Astrocyte (in vitro differentiated cells and primary cell): Measurements from ENCODE around the gene MXRA8. TPM values are rescaled to one million over a fixed set of nuclear protein-coding genes. Genes with fewer than 3 reads are reported as not detected.

Source experiments
- DNase-seq: peaks from one replicate; pipeline ENCODE4 v3.0.0-alpha.2; 2010; ENCODE audit warnings: low read depth
- FAIRE-seq: peaks from 2 replicates; lab custom pipeline; 2011; peaks lifted over from hg19 to GRCh38; lab: Jason Lieb, UNC
- H2AFZ ChIP-seq: 2 replicates; pipeline ENCODE4 v1.6.0; 2012; ENCODE audit warnings: low read depth, low read length, inconsistent platforms
- H3K27ac ChIP-seq: 2 replicates; pipeline ENCODE4 v1.5.1; 2011; ENCODE audit warnings: low read depth, low read length, inconsistent platforms
- H3K27me3 ChIP-seq: 2 replicates; pipeline ENCODE4 v1.6.0; 2011; ENCODE audit warnings: low read length, inconsistent platforms; ENCODE audit not compliant: insufficient read depth
- H3K36me3 ChIP-seq: 2 replicates; pipeline ENCODE4 v1.5.1; 2011; ENCODE audit warnings: low read length, inconsistent platforms; ENCODE audit not compliant: insufficient read depth
- H3K4me1 ChIP-seq: 2 replicates; pipeline ENCODE4 v1.5.1; 2011; ENCODE audit warnings: low read length, inconsistent platforms; ENCODE audit not compliant: insufficient read depth
- H3K4me2 ChIP-seq: 2 replicates; pipeline ENCODE4 v1.6.0; 2012; ENCODE audit warnings: low read length, inconsistent platforms
- H3K4me3 ChIP-seq: 2 replicates; pipeline ENCODE4 v1.5.1; 2011; ENCODE audit warnings: low read depth, mild to moderate bottlenecking, low read length, inconsistent platforms; ENCODE audit not compliant: insufficient read depth
- H3K79me2 ChIP-seq: 2 replicates; pipeline ENCODE4 v1.6.0; 2012; ENCODE audit warnings: mild to moderate bottlenecking, low read length, inconsistent platforms; ENCODE audit not compliant: insufficient read depth
- H3K9ac ChIP-seq: 2 replicates; pipeline ENCODE4 v1.6.0; 2012; ENCODE audit warnings: mild to moderate bottlenecking, low read length, inconsistent platforms
- H3K9me3 ChIP-seq: 2 replicates; pipeline ENCODE4 v1.5.1; 2012; ENCODE audit warnings: low read depth, mild to moderate bottlenecking, low read length, inconsistent platforms; ENCODE audit not compliant: insufficient read depth
- H4K20me1 ChIP-seq: 2 replicates; pipeline ENCODE4 v1.6.0; 2012; ENCODE audit warnings: low read length, inconsistent platforms; ENCODE audit not compliant: insufficient read depth
- H3K27ac Mint-ChIP-seq: one replicate; pipeline ENCODE4 v1.8.0; 2021; ENCODE audit warnings: mild to moderate bottlenecking, mixed read lengths; ENCODE audit not compliant: unreplicated experiment
- H3K27me3 Mint-ChIP-seq: one replicate; pipeline ENCODE4 v1.8.0; 2021; ENCODE audit warnings: low read depth, mixed read lengths; ENCODE audit not compliant: unreplicated experiment
- H3K36me3 Mint-ChIP-seq: one replicate; pipeline ENCODE4 v1.8.0; 2021; ENCODE audit warnings: low read depth, mixed read lengths; ENCODE audit not compliant: unreplicated experiment
- H3K4me1 Mint-ChIP-seq: one replicate; pipeline ENCODE4 v1.8.0; 2021; ENCODE audit warnings: low read depth, mixed read lengths; ENCODE audit not compliant: unreplicated experiment
- H3K4me3 Mint-ChIP-seq: one replicate; pipeline ENCODE4 v1.8.0; 2021; ENCODE audit warnings: mild to moderate bottlenecking, moderate library complexity, mixed read lengths; ENCODE audit not compliant: unreplicated experiment
- H3K9me3 Mint-ChIP-seq: one replicate; pipeline ENCODE4 v1.8.0; 2021; ENCODE audit warnings: mild to moderate bottlenecking, mixed read lengths; ENCODE audit not compliant: unreplicated experiment
- CTCF ChIP-seq: IDR thresholded peaks from 2 replicates; pipeline ENCODE4 v1.5.1; 2011; ENCODE audit warnings: low read depth, mild to moderate bottlenecking, inconsistent platforms, low read length, moderate library complexity; ENCODE audit not compliant: insufficient read depth
- EZH2 ChIP-seq: IDR thresholded peaks from 2 replicates; pipeline ENCODE4 v1.6.1; 2012; ENCODE audit warnings: mild to moderate bottlenecking, low read length, inconsistent platforms; ENCODE audit not compliant: insufficient read depth
- total RNA-seq: library from RNA; stranded (reverse); gene quantifications from 2 replicates; pipeline ENCODE4 v1.2.1, GENCODE V29; 2021

The MXRA8 gene
- total RNA-seq, 1 donor from 2014 or later = 112 TPM

DNA sequence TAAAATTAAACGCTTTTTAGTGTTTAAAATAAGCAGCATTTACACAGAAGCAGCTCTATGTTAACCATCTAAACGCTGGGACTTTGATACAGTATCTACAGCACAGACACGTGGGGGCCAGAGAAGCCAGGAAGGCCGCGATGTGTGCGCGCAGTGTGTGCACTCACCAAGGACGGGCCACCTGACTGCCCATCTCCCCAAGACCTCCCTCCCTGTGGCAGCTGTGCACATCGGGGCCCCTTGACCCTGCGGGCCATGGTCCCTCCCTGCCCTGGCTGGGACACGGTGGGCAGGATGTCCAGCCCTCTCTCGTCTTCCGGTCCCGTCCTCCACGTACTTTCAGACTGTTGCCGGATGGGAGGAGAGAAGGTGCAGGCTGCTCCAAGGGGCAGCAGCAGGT, 23.1 kb downstream of the MXRA8 start:
- no peaks in the 10 kb centered on the region for H3K4me1 Mint-ChIP-seq
- H3K4me3 ChIP-seq = no peak overlapping the region

GRCh38 chr1:1334835-1335234, 23.5 kb downstream of the MXRA8 start:
- Mint-ChIP-seq H3K27me3 (no peaks in the 10 kb centered on the region), H3K9me3 (no peaks in the 10 kb centered on the region), H3K4me3 (no peak overlapping the region), H3K4me1 (no peaks in the 10 kb centered on the region), H3K27ac (no peak overlapping the region), H3K36me3 (no peaks in the 10 kb centered on the region)
- H3K4me2 ChIP-seq = no peak overlapping the region
- H3K27ac ChIP-seq = no peak overlapping the region
- H3K36me3 ChIP-seq = no peaks in the 10 kb centered on the region
- H3K79me2 ChIP-seq = no peaks in the 10 kb centered on the region
- H2AFZ ChIP-seq = no peak overlapping the region
- peaks cover 17% of the 10 kb centered on the region for H4K20me1 ChIP-seq
- H3K9me3 ChIP-seq = no peaks in the 10 kb centered on the region
- TF ChIP-seq CTCF (no peak), EZH2 (no peak)
- DNase-seq (no peak), FAIRE-seq (no peak)
- no peaks in the 10 kb centered on the region for H3K27me3 ChIP-seq
- H3K9ac ChIP-seq = no peak overlapping the region
- no peak overlapping the region for H3K4me3 ChIP-seq
- H3K4me1 ChIP-seq = no peaks in the 10 kb centered on the region

More for the DNA sequence above, 23.1 kb downstream of the MXRA8 start:
- Mint-ChIP-seq H3K36me3 (no peaks in the 10 kb centered on the region), H3K9me3 (no peaks in the 10 kb centered on the region), H3K27me3 (no peaks in the 10 kb centered on the region), H3K4me3 (no peak overlapping the region), H3K27ac (no peak overlapping the region)
- no peak overlapping the region for H3K4me2 ChIP-seq
- no peak for TF ChIP-seq EZH2
- H4K20me1 ChIP-seq = peaks cover 15% of the 10 kb centered on the region
- H3K27ac ChIP-seq = no peak overlapping the region
- no peaks in the 10 kb centered on the region for H3K36me3 ChIP-seq
- no peak for DNase-seq
- H3K79me2 ChIP-seq = no peaks in the 10 kb centered on the region
- H2AFZ ChIP-seq = no peak overlapping the region
- no peaks in the 10 kb centered on the region for H3K9me3 ChIP-seq
- no peak for FAIRE-seq
- H3K9ac ChIP-seq = no peak overlapping the region
- H3K4me1 ChIP-seq = no peaks in the 10 kb centered on the region
- H3K27me3 ChIP-seq = no peaks in the 10 kb centered on the region

DNA sequence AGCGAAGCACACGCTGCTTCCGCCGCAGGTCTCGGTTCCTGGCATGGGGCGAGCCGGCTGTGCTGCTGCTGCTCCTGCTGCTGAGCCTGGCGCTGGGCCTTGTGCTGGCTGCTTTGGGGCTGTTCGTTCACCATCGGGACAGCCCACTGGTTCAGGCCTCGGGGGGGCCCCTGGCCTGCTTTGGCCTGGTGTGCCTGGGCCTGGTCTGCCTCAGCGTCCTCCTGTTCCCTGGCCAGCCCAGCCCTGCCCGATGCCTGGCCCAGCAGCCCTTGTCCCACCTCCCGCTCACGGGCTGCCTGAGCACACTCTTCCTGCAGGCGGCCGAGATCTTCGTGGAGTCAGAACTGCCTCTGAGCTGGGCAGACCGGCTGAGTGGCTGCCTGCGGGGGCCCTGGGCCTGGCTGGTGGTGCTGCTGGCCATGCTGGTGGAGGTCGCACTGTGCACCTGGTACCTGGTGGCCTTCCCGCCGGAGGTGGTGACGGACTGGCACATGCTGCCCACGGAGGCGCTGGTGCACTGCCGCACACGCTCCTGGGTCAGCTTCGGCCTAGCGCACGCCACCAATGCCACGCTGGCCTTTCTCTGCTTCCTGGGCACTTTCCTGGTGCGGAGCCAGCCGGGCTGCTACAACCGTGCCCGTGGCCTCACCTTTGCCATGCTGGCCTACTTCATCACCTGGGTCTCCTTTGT, 24.7 kb downstream of the MXRA8 start:
- no peak overlapping the region for H2AFZ ChIP-seq
- no peaks in the 10 kb centered on the region for H3K9me3 Mint-ChIP-seq
- peaks cover 28% of the 10 kb centered on the region for H4K20me1 ChIP-seq
- no peak for TF ChIP-seq EZH2
- no peak for TF ChIP-seq CTCF
- no peak overlapping the region for H3K4me3 ChIP-seq
- H3K27me3 ChIP-seq = no peaks in the 10 kb centered on the region
- no peak overlapping the region for H3K27ac ChIP-seq
- H3K36me3 Mint-ChIP-seq = no peaks in the 10 kb centered on the region
- DNase-seq = no peak
- H3K4me1 ChIP-seq = no peaks in the 10 kb centered on the region
- no peak overlapping the region for H3K4me2 ChIP-seq
- no peaks in the 10 kb centered on the region for H3K9me3 ChIP-seq
- no peak overlapping the region for H3K4me3 Mint-ChIP-seq
- H3K36me3 ChIP-seq = no peaks in the 10 kb centered on the region
- no peaks in the 10 kb centered on the region for H3K27me3 Mint-ChIP-seq
- H3K9ac ChIP-seq = no peak overlapping the region
- no peak for FAIRE-seq
- H3K27ac Mint-ChIP-seq = no peak overlapping the region
- H3K4me1 Mint-ChIP-seq = no peaks in the 10 kb centered on the region
- no peaks in the 10 kb centered on the region for H3K79me2 ChIP-seq
